GM13976 (cell line): ENCODE measurements around the gene CSH1.

Experiments
- DNase-seq: peaks from one replicate; pipeline ENCODE4 v3.0.0; 2012; ENCODE audit warnings: low spot score
- CTCF ChIP-seq: IDR thresholded peaks from 2 replicates; pipeline ENCODE4 v1.5.1; 2012; ENCODE audit warnings: borderline replicate concordance, mild to moderate bottlenecking; ENCODE audit not compliant: insufficient read depth; ENCODE audit errors: extremely low read depth, missing control alignments, control extremely low read depth
- in situ Hi-C: fragments of 300-500 bp; cut with MboI; formaldehyde crosslinking; loops from one replicate; pipeline ENCODE4 v1.12.0; 2022; ENCODE audit warnings: low sequenced_read_pairs, mixed read lengths, inconsistent platforms; ENCODE audit not compliant: unreplicated experiment

The CSH1 gene

DNA sequence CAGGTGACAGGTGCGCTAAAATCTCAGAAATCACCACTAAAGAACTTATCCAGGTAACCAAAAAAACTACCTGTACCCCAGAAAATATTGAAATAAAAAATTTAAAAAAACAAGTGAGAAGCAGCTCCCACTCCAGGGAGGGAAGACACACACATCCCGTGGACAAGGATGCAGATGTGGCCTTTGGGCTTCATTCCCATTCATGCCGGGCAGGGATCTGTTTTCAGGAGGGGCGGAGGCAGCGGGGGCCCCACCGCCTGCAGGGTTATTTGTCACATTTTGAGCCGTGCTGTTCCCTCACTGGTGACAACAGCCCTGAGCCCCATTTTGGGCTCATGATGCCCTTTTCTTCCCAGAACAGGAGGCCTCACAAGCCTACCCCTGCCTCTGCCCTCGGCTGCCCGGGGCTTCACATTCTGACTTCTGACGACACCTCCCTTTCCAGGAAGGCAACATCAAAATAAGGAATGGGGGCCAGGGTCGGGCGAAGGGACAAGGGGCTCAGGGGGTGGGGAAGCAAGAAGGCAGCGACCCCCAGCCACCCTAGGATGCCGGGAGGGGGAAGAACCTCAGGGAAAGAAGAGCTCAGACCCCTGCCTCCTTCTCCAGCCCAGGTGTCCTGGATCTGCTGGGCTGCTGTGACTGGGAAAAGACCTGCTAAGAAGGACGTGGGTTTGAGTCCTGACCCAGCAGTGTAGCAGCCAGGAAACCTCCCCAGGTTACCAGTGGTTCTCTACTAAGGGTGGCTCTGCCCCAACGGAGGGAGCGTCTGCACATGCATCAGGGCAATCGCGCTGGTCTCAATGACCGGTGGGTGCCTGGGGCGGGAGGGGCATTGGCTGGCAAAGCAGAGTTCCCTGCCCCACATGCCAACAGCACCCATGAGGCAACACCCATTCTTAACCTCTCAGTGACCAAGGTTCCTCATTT is 38.1 kb upstream of the CSH1 start:
- in situ Hi-C loops, result no loop called here
- TF ChIP-seq CTCF, result no peak
- no peak for DNase-seq

DNA sequence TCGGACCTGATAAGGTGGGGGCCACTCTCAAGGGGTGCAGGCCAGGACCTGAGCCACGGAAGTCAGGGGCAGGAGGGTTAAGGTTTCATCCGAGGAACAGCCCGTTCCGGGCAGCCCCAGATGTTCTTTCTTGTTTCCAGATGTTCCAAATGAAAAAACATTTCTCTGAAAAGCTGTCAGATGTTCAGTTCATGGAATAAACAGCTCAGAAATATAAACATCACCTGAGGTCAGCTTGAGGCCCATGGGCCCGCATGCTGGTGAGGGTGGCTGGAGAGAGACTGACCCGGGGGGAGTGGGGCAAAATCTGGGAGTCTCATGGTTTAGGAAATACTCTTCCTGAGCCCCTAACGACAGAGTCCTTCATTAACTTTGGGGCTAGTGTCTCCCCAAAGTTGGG is 37.2 kb upstream of the CSH1 start:
- in situ Hi-C loops, result no loop called here
- no peak for TF ChIP-seq CTCF
- no peak for DNase-seq

DNA sequence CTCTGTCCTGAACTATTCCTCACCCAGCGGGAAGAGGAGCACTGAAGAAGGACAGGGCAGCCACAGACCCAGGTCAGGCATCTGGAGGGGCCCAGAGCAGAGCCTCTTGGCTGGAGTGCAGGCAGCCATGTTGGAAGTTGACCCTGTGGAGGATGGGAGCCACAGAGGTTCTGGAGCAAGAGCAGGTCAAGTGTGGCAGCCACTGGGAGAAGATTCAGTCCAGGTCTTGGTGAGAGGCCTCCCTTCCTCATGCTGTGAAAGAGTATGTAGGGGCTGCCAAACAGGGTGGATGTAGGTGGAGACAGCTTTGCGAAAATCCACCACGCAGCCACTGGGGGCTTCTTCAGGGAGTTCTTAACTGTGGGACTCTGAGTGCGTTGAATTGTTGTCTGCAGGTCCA is 36.3 kb upstream of the CSH1 start:
- in situ Hi-C loops, result no loop called here
- no peak for DNase-seq
- no peak for TF ChIP-seq CTCF

DNA sequence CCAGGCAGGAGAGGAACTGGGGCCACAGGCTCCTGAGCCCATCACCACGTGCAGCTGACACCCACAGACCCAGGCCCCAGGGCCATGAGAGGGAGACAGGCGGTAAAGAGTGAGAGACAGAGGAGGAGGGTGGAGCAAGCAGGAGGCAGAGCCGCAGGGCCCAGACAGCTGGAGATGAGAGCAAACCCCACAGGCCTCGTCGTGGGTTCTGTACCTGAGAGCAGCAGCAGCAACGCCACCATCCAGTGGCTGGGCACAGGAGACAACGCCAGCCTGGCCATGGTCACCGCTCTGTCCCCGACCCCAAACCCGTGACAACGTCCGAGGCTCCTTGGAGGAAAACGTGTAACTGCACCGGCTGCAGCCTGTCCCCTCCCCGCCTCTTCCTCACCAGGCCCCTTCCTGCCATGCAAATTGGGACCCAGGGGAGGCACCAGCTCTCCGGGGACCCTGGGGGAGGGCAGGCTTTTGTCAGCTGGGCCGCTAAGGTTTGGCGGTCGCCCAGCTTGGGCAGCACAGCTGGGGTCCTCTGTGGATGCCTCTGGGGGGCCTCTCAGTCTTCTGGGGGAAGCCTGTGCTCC is 35.7 kb upstream of the CSH1 start, which contains the start of gene CD79B:
Gene CD79B, minus strand, starts transcription at position 351 of the 581 bp plus-strand sequence. Its CDS starts 70 bp downstream, at position 281.
- in situ Hi-C loops, result no loop called here
- peak; percentile 93 for DNase-seq
- TF ChIP-seq CTCF, result no peak

GRCh38 chr17:63930951-63931575 is 34.7 kb upstream of the CSH1 start:
- peak; percentile 85 for DNase-seq
- in situ Hi-C loops, result no loop called here
- TF ChIP-seq CTCF, result no peak

- in situ Hi-C loops, result no loop called here
- TF ChIP-seq CTCF, result no peak
Observed at GRCh38 chr17:63929860-63930766, 33.7 kb upstream of the CSH1 start.

More at GRCh38 chr17:63929860-63930766, 33.7 kb upstream of the CSH1 start:
- DNase-seq, result no peak
